Glutamatergic neuron (in vitro differentiated cells): ENCODE measurements around the gene HJURP. TPM values are rescaled to one million over a fixed set of nuclear protein-coding genes. Genes with fewer than 3 reads are reported as not detected.

Experiments used
- DNase-seq: peaks from one replicate; pipeline ENCODE4 v3.0.0; 2022
- H3K27ac Mint-ChIP-seq: one replicate; pipeline ENCODE4 v1.8.0; 2020; ENCODE audit warnings: mild to moderate bottlenecking, mixed read lengths, inconsistent platforms; ENCODE audit not compliant: unreplicated experiment
- H3K27me3 Mint-ChIP-seq: one replicate; pipeline ENCODE4 v1.8.0; 2020; ENCODE audit warnings: mild to moderate bottlenecking, moderate library complexity, mixed read lengths, inconsistent platforms; ENCODE audit not compliant: unreplicated experiment
- H3K36me3 Mint-ChIP-seq: one replicate; pipeline ENCODE4 v1.8.0; 2020; ENCODE audit warnings: mild to moderate bottlenecking, mixed read lengths, inconsistent platforms; ENCODE audit not compliant: unreplicated experiment
- H3K4me1 Mint-ChIP-seq: one replicate; pipeline ENCODE4 v1.8.0; 2020; ENCODE audit warnings: mild to moderate bottlenecking, low read depth, mixed read lengths, inconsistent platforms; ENCODE audit not compliant: unreplicated experiment
- H3K4me3 Mint-ChIP-seq: one replicate; pipeline ENCODE4 v1.8.0; 2020; ENCODE audit warnings: mild to moderate bottlenecking, mixed read lengths, inconsistent platforms; ENCODE audit not compliant: unreplicated experiment
- H3K9me3 Mint-ChIP-seq: one replicate; pipeline ENCODE4 v1.8.0; 2020; ENCODE audit warnings: mild to moderate bottlenecking, moderate library complexity, mixed read lengths, inconsistent platforms; ENCODE audit not compliant: unreplicated experiment
- total RNA-seq: library from RNA; stranded (reverse); fragmentation: NEBNext Ultra II Directional; extraction: Animal tissue kit (Norgen Biotek cat#: 25700); gene quantifications from one replicate; pipeline ENCODE4 v1.2.1, GENCODE V29; 2021; ENCODE audit not compliant: unreplicated experiment
- TF ChIP-seq, protein P1 (sequence below): fragments of 200-600 bp; sonication (generic); IDR thresholded peaks from one replicate; pipeline ENCODE4 v1.5.0; 2021; ENCODE audit not compliant: partially characterized antibody, unreplicated experiment

HJURP gene
- total RNA-seq, 1 donor from 2014 or later, result 6.9 TPM

DNA sequence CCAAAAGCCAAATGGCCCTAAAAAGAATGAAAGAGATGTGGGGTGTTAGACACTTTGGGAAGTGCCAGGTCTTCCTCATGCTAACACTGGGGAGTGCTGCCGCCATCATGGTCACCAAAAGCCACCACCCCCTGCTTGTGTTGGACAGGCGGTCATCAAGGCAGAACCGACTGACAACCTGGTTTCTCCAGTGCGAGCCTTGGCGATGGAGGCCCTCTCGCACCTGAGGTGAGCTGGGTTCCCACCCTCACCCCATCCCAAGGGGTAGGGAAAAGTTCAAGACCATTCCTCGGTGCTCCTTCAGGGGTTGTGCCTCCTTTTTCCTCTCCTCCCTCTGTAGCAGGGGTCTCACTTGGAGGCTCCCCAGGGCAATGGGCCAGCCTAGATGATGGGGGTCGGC lies 42.6 kb downstream of the HJURP start:
- H3K9me3 Mint-ChIP-seq, result peaks cover 5% of the 10 kb centered on the region
- peaks cover 3% of the 10 kb centered on the region for H3K4me1 Mint-ChIP-seq
- H3K36me3 Mint-ChIP-seq, result no peaks in the 10 kb centered on the region
- H3K4me3 Mint-ChIP-seq, result no peak overlapping the region
- TF ChIP-seq, protein P1, sequence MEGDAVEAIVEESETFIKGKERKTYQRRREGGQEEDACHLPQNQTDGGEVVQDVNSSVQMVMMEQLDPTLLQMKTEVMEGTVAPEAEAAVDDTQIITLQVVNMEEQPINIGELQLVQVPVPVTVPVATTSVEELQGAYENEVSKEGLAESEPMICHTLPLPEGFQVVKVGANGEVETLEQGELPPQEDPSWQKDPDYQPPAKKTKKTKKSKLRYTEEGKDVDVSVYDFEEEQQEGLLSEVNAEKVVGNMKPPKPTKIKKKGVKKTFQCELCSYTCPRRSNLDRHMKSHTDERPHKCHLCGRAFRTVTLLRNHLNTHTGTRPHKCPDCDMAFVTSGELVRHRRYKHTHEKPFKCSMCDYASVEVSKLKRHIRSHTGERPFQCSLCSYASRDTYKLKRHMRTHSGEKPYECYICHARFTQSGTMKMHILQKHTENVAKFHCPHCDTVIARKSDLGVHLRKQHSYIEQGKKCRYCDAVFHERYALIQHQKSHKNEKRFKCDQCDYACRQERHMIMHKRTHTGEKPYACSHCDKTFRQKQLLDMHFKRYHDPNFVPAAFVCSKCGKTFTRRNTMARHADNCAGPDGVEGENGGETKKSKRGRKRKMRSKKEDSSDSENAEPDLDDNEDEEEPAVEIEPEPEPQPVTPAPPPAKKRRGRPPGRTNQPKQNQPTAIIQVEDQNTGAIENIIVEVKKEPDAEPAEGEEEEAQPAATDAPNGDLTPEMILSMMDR, result no peak
- no peak overlapping the region for H3K27ac Mint-ChIP-seq
- no peak for DNase-seq
- H3K27me3 Mint-ChIP-seq, result no peaks in the 10 kb centered on the region

DNA sequence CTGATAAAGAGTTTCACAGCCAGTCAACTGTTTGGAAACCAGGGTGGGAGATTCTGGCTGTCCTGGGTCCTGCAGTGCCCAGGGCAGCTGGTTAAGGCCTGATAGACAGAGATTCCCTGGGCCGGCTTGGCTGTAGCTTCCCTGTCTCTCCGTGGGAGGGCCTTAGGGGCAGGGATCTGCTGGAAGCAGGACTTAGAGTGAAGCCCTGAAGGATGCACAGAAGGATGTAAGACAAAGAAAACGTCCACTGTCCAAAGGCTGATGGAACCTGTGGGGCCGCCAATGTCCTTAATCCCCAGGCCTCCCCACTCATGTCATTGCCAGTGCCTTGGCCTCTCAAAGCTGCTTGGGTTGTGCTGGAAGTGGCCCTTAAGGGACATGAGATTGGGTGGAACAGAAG lies 43.2 kb downstream of the HJURP start:
- H3K27me3 Mint-ChIP-seq, result no peaks in the 10 kb centered on the region
- H3K4me1 Mint-ChIP-seq, result no peaks in the 10 kb centered on the region
- TF ChIP-seq, protein P1, result no peak
- H3K9me3 Mint-ChIP-seq, result peaks cover 5% of the 10 kb centered on the region
- no peak overlapping the region for H3K27ac Mint-ChIP-seq
- DNase-seq, result no peak
- no peaks in the 10 kb centered on the region for H3K36me3 Mint-ChIP-seq
- H3K4me3 Mint-ChIP-seq, result no peak overlapping the region

DNA sequence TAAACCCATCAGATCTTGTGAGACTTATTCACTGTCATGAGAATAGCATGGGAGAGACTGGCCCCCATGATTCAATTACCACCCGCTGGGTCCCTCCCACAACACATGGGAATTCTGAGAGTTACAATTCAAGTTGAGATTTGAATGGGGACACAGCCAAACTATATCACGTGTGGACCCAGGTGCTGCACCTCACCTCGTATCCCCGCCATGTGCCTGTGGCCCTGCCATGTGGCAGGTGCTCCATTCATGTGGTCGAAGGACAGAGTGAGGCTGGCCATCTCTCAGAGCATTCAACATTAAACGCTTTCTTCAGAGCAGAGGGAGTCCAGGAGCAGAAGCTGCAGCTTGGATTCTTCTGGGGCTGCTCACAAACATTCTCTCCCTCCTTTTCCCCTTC lies 44.0 kb downstream of the HJURP start:
- Mint-ChIP-seq H3K27ac (no peak overlapping the region), H3K36me3 (no peaks in the 10 kb centered on the region), H3K4me1 (no peaks in the 10 kb centered on the region), H3K27me3 (no peaks in the 10 kb centered on the region), H3K9me3 (peaks cover 5% of the 10 kb centered on the region), H3K4me3 (no peak overlapping the region)
- TF ChIP-seq, protein P1, result no peak
- no peak for DNase-seq

DNA sequence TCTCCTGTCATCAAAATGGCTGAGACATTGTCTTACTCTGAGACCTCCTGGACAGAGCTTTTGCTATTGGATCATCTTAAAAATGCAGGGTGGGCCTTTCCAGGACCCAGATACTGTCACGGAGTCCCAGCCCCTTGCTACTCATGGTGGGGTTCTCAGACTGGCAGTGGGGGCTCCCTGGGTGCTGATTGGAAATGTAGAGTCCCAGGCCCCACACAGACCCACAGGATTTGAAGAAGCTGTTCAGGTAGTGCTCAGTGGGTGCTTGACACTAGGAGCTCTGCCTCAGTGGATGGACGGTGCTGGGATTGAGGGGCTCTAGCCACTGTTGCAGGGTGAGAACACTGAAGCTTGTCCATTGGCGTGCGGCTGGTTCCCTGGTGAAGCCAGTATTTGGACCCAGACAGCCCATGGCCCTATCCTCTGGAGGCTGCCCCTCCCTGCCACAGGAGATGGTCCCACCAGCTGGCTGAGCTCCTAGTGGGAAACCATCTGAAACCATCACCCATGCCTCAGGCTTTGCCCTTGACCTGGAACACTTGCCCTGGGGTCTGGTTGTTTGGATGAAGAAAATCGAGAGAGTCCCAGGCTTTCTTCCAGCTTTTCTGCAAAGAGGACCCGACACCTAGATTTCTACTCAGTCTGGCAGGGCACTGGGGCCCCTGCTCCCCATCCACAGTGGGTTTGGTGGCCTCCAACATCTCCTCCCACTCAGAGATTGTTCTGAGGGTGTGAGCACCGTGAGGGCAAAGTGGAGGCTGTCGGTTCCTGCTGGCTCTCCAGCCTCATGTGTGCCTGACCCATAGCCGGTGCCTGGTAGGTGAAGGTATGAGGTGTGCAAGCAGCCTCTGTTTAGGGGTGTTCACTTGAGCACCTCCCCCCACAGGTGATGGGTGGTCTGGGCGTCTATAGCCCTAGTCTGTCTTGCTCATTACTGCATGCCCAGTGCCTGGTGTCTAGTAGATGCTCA lies 46.1 kb downstream of the HJURP start:
- Mint-ChIP-seq H3K4me1 (no peaks in the 10 kb centered on the region), H3K4me3 (no peak overlapping the region), H3K36me3 (no peaks in the 10 kb centered on the region), H3K27me3 (peaks cover 4% of the 10 kb centered on the region), H3K27ac (no peak overlapping the region), H3K9me3 (peaks cover 5% of the 10 kb centered on the region)
- TF ChIP-seq, protein P1, result no peak
- no peak for DNase-seq

DNA sequence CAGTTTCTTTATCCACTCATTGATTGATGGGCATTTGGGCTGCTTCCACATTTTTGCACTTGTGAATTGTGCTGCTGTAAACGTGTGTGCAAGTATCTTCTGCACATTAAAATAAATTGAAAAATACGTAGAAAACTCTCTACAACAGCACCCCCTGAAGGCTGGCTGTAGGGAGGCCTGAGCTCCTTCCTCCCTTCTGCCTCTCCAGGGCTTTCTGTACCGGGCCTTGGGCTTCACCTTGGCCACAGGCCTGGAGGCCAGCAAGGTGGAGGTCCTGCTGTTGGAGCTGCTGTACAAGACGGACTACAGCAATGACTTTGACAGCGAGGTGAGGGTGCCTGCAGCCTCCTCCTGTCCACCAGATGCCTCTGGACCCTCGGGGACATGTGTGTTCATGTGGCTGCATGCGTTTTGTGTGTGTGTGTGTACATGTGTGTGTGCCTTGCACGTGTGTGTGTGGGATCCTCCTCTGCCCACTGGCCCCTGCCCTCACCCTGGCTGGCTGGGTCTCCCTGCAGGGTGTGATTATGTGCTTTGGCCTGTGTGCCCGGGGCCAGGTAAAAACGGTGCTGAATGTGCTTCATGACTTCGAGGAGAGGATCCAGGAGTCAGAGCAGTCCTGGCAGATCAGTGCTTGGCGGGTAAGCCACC lies 47.0 kb downstream of the HJURP start:
- Mint-ChIP-seq H3K36me3 (no peaks in the 10 kb centered on the region), H3K27me3 (peaks cover 4% of the 10 kb centered on the region), H3K4me3 (no peak overlapping the region), H3K27ac (no peak overlapping the region), H3K9me3 (peaks cover 5% of the 10 kb centered on the region), H3K4me1 (no peaks in the 10 kb centered on the region)
- TF ChIP-seq, protein P1, result no peak
- no peak for DNase-seq
